ENCODE data around the gene AIMP2. TPM values are rescaled to one million over a fixed set of nuclear protein-coding genes. Genes with fewer than 3 reads are reported as not detected.
"Not testable (repeated sequence)": the region's sequence is repeated elsewhere in the genome, so short reads cannot be mapped to it uniquely, and the experiment has no call there.

The AIMP2 gene
- total RNA-seq, 4 donors from 2014 or later = 39.9 to 72.3 (median 53.4) TPM

DNA sequence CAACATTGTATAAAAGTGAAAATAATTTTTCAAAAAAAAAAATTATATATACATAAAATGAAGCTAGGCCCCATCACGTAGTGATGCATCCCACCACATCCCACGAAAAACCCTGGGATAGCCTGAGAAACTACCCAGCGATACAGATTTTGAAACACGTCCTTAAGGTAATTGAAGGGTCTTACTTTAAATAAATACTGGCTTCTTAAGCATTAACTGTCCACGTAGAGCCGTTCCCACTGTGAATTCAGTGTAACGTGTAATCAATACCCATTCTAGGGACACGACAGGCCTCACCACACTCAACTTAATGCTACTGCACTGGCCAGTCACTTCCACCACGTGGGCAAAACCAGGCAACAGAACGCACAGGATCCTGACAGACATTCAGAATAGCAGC, 26.1 kb downstream of the AIMP2 start:
- no peak overlapping the region for H3K4me3 ChIP-seq (replicated peaks in 1 of 3)
- peaks cover 5% of the 10 kb centered on the region in 2 donors for H3K4me1 ChIP-seq
- no peaks in the 10 kb centered on the region for H3K9me3 ChIP-seq
- TF ChIP-seq, protein P1, sequence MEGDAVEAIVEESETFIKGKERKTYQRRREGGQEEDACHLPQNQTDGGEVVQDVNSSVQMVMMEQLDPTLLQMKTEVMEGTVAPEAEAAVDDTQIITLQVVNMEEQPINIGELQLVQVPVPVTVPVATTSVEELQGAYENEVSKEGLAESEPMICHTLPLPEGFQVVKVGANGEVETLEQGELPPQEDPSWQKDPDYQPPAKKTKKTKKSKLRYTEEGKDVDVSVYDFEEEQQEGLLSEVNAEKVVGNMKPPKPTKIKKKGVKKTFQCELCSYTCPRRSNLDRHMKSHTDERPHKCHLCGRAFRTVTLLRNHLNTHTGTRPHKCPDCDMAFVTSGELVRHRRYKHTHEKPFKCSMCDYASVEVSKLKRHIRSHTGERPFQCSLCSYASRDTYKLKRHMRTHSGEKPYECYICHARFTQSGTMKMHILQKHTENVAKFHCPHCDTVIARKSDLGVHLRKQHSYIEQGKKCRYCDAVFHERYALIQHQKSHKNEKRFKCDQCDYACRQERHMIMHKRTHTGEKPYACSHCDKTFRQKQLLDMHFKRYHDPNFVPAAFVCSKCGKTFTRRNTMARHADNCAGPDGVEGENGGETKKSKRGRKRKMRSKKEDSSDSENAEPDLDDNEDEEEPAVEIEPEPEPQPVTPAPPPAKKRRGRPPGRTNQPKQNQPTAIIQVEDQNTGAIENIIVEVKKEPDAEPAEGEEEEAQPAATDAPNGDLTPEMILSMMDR (IDR thresholded peaks at IDR 0.05) = no peak
- no peak for TF ChIP-seq POLR2A (IDR thresholded peaks at IDR 0.05)
- no peak for DNase-seq
- H3K36me3 ChIP-seq = peaks cover 38 to 39% of the 10 kb centered on the region in 2 donors
- intact Hi-C loops (cut with DNase I) = no loop called here
- 95% methylated on average over 10 of the region's 10 CpGs for WGBS, 2 donors
- H3K27ac ChIP-seq = no peak overlapping the region
- no peaks in the 10 kb centered on the region for H3K27me3 ChIP-seq

DNA sequence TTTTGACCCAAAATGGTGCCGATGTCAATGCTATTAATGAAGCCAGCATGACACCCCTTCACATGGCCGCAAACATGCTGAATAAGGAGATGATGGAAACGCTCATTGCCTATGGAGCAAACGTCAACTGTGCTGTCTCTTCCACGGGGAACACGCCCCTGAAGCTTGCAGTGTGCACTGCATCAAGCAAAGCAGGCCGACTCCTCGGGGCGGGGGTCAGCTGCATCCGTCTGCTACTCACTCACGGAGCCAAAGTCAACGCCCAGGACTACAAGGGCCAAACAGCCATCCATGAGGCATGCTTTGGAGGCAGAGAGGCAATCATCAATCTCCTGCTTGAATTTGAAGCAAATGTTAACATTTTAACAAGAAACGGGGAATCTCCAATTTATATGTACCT, 26.6 kb downstream of the AIMP2 start:
- no peak for DNase-seq
- no peaks in the 10 kb centered on the region for H3K9me3 ChIP-seq
- peaks cover 43 to 44% of the 10 kb centered on the region in 2 donors for H3K36me3 ChIP-seq
- no peak overlapping the region for H3K4me3 ChIP-seq (replicated peaks in 1 of 3)
- intact Hi-C loops (cut with DNase I) = no loop called here
- H3K27me3 ChIP-seq = no peaks in the 10 kb centered on the region
- H3K4me1 ChIP-seq = peaks cover 5% of the 10 kb centered on the region in 2 donors
- WGBS, 2 donors = 93 to 95% methylated on average over 13 of the region's 13 CpGs
- TF ChIP-seq POLR2A (IDR thresholded peaks at IDR 0.05) = no peak
- no peak overlapping the region for H3K27ac ChIP-seq

DNA sequence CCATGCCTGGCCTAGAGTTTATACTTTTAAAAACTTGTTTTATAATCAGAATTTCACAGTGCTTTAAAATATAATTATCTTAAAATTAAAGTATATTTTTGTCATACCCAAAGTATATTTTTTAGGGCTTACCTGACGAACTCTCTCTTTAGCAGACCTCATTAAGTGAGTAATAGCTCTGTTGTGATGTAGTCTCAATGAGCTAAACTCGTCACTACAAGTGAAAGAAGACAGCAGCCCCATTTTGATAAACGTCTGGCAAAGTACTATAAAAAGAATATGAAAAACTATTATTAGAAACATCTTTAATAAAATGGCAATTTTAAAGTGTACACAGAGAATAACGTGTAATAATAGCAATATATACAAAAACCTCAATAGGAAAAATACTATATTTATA, 40.7 kb downstream of the AIMP2 start:
- H3K27ac ChIP-seq = no peak overlapping the region
- no peaks in the 10 kb centered on the region for H3K4me1 ChIP-seq
- WGBS, 2 donors = 84 to 93% methylated on average over 4 of the region's 4 CpGs
- peaks cover 19 to 51% of the 10 kb centered on the region in 2 donors for H3K36me3 ChIP-seq
- no peaks in the 10 kb centered on the region for H3K9me3 ChIP-seq
- H3K4me3 ChIP-seq (replicated peaks in 1 of 3) = no peak overlapping the region
- no peaks in the 10 kb centered on the region for H3K27me3 ChIP-seq
- intact Hi-C loops (cut with DNase I) = no loop called here
- no peak for DNase-seq
- TF ChIP-seq, protein P1 (IDR thresholded peaks at IDR 0.05) = no peak
- no peak for TF ChIP-seq POLR2A (IDR thresholded peaks at IDR 0.05)

DNA sequence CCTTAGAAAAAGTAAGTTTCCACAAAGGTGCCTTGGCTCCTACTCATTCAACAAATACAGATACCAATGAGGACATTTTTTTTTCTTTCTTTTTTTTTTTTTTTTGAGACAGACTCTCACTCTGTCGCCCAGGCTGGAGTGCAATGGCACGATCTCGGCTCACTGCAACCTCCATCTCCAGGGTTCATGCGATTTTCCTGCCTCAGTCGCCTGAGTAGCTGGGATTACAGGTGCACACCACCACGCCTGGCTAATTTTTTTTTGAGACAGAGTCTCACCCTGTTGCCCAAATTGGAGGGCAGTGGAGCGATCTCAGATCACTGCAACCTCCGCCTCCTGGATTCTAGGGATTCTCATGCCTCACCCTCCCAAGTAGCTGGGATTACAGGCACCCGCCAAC, 42.1 kb downstream of the AIMP2 start:
- H3K9me3 ChIP-seq; DNase-seq; H3K27ac ChIP-seq; H3K4me3 ChIP-seq (replicated peaks in 1 of 3); intact Hi-C loops (cut with DNase I); H3K4me1 ChIP-seq; H3K27me3 ChIP-seq: not testable (repeated sequence)
- WGBS, 2 donors = 98% methylated on average over 9 of the region's 9 CpGs
- H3K36me3 ChIP-seq = peaks cover 8 to 45% of the 10 kb centered on the region in 2 donors

DNA sequence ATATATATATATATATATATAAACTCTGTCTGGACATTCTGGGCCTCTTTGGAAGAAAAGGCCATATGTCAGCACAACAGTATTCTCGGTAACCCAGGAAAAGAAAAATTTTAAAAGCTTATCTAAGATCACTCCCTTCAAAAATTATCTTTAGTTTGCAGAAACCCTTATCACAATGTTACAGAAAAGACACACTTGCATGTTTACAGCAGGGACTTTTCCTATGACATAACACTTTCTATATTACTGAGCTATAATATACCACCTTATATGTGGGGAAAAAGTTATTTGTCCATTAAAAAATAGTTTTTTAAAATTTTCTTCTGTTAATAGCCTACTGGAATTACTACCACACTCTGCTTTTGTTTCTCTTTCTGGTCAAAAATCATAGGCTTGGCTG, 47.5 kb downstream of the AIMP2 start:
- intact Hi-C loops (cut with DNase I) = no loop called here
- peaks cover 7 to 16% of the 10 kb centered on the region in 2 donors for H3K4me1 ChIP-seq
- H3K4me3 ChIP-seq (replicated peaks in 1 of 3) = no peak overlapping the region
- 74 to 89% methylated on average over 1 of the region's 1 CpG for WGBS, 2 donors
- H3K9me3 ChIP-seq = no peaks in the 10 kb centered on the region
- DNase-seq = no peak
- no peak overlapping the region for H3K27ac ChIP-seq
- H3K36me3 ChIP-seq = peaks cover 0 to 20% of the 10 kb centered on the region in 2 donors
- TF ChIP-seq, protein P1 (IDR thresholded peaks at IDR 0.05) = no peak
- no peak for TF ChIP-seq POLR2A (IDR thresholded peaks at IDR 0.05)
- no peaks in the 10 kb centered on the region for H3K27me3 ChIP-seq

DNA sequence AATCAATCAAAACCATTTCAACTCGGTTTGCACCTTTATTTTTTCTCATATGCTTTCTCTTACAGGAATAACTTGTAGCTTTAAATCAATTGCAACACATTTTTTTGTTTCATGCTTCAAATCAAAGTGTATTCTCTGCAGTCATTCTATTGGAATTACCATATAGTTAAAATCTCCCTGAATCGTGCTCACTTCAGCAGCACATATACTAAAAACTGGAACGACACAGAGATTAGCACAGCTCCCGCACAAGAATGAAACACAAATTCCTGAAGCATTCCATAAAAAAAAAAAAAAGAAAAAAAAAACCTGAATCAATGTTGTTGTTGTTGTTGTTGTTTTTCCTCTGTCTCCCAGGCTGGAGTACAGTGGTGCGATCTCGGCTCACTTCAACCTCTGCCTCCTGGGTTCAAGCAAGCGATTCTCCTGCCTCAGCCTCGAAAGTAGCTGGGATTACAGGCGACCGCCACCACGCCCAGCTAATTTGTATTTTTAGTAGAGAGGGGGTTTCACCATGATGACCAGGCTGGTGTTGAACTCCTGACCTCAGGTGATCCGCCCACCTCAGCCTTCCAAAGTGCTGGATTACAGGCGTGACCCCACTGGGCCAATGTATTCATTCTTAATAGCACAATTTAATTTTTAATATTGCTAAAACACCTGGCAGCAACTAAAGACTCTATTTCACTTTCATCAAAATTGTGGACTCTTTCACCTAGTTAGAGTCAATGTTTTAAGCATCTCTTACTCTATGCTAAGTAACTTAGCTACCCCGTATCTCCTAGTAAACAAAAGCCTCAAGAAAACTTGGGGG, 48.5 kb downstream of the AIMP2 start:
- Histone ChIP-seq H3K36me3 (peaks cover 0 to 20% of the 10 kb centered on the region in 2 donors), H3K4me3 (replicated peaks in 1 of 3) (peak overlapping the region in 1 of 3 donors; percentile 85), H3K27ac (peak overlapping the region in 1 of 3 donors; percentile 82), H3K4me1 (peaks cover 7 to 16% of the 10 kb centered on the region in 2 donors), H3K27me3 (no peaks in the 10 kb centered on the region), H3K9me3 (no peaks in the 10 kb centered on the region)
- DNase-seq = no peak
- intact Hi-C loops (cut with DNase I) = no loop called here
- 70 to 76% methylated on average over 14 of the region's 14 CpGs for WGBS, 2 donors
- TF ChIP-seq POLR2A (IDR thresholded peaks at IDR 0.05) = no peak
- TF ChIP-seq, protein P1 (IDR thresholded peaks at IDR 0.05) = no peak

DNA sequence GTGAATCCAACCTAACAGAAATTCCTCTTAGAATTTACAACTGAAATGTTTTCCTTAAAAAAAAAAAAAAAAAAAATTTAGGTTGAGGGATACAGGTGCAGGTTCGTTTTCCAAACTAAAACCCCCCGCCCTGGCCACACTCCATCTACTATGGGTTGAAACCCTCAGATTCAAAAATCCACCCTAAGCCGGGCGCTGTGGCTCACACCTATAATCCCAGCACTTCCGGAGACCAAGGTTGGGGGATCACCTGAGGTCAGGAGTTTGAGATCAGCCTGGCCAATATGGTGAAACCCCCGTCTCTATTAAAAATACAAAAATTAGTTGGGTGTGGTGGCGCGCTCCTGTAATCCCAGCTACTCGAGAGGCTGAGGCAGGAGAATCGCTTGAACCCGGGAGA, 50.9 kb downstream of the AIMP2 start:
- not testable (repeated sequence) for H3K9me3 ChIP-seq
- 89 to 98% methylated on average over 11 of the region's 11 CpGs for WGBS, 2 donors

More for the DNA sequence above, 50.9 kb downstream of the AIMP2 start:
- H3K36me3 ChIP-seq; DNase-seq; H3K27ac ChIP-seq; intact Hi-C loops (cut with DNase I); H3K4me3 ChIP-seq (replicated peaks in 1 of 3); H3K27me3 ChIP-seq: not testable (repeated sequence)
- peaks cover 7 to 16% of the 10 kb centered on the region in 2 donors for H3K4me1 ChIP-seq

All from thyroid gland (tissue), 4 donors.